ENCODE results near the gene BDH2. TPM values are rescaled to one million over a fixed set of nuclear protein-coding genes. Genes with fewer than 3 reads are reported as not detected.

Gene BDH2
- total RNA-seq, 1 donor from 2014 or later = 21.7 TPM

GRCh38 chr4:103044183-103044582 is 55.5 kb downstream of the BDH2 start:
- intact Hi-C loops (cut with DNase I) = no loop called here
- DNase-seq (ENCODE audit: low spot score) = no peak

- intact Hi-C loops (cut with DNase I) = no loop called here
- no peak for DNase-seq (ENCODE audit: low spot score)
These were observed 63.5 kb downstream of the BDH2 start for GRCh38 chr4:103036169-103036568.

GRCh38 chr4:103032574-103032973 is 67.1 kb downstream of the BDH2 start:
- DNase-seq (ENCODE audit: low spot score) = no peak
- intact Hi-C loops (cut with DNase I) = no loop called here

GRCh38 chr4:103030791-103031190 is 68.8 kb downstream of the BDH2 start:
- intact Hi-C loops (cut with DNase I) = no loop called here
- DNase-seq (ENCODE audit: low spot score) = no peak

- no peak for DNase-seq (ENCODE audit: low spot score)
- intact Hi-C loops (cut with DNase I) = no loop called here
These were observed 70.3 kb downstream of the BDH2 start for GRCh38 chr4:103029300-103029699.

Other genes with a start within 250 kb of the BDH2 start
- 15.8 TPM for gene CISD2, start 230.8 kb downstream of the BDH2 start, total RNA-seq
- gene SLC9B1, start 80.1 kb downstream of the BDH2 start, total RNA-seq = 0.86 TPM
- gene SLC9B2, start 23.1 kb downstream of the BDH2 start, total RNA-seq = 6.4 TPM
- 0.70 TPM for gene CENPE, start 98.5 kb upstream of the BDH2 start, total RNA-seq